ENCODE data around the gene GGNBP2.

The GGNBP2 gene

DNA sequence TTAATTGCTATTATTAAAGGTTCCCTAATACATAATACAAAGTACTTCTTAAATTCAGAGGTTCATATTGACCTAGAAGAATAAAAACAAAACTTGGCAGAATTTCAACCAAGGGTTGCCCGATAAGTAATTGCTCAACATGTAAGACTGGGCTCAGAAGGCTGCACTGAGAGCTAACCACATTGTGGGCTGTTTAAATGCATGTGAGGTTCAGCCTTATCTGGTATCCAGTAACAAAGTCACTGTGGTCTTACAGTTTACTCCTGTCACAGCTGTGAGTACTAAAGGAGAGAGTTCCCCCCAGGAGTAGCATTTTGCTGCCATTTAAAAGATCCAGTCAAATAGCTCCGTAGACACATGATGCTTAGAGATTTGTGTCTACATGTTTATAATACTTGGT is 45.4 kb downstream of the GGNBP2 start:
- no peak overlapping the region for H3K23ac ChIP-seq (ENCODE audit: low read depth, low read length, poor library complexity)
- DNase-seq (ENCODE audit: low spot score), result no peak
- H3K4me1 ChIP-seq (ENCODE audit: control insufficient read depth in 2 of 2, insufficient read depth in 1 of 2, low read depth in 1 of 2, low read length in 2 of 2), result peaks cover 13 to 16% of the 10 kb centered on the region in 2 donors
- no peak overlapping the region for H2AK5ac ChIP-seq (ENCODE audit: low read depth, low read length)
- H3K9ac ChIP-seq (ENCODE audit: low read depth, low read length, poor library complexity), result no peak overlapping the region
- H2BK5ac ChIP-seq (ENCODE audit: low read length), result no peak overlapping the region
- H4K91ac ChIP-seq (ENCODE audit: low read depth, low read length, poor library complexity), result no peak overlapping the region
- H3K79me1 ChIP-seq (ENCODE audit: low read depth, low read length), result peaks cover 7% of the 10 kb centered on the region
- no peak overlapping the region for H3K18ac ChIP-seq (ENCODE audit: low read length)
- H3K4me2 ChIP-seq (ENCODE audit: insufficient read depth, low read length, poor library complexity, severe bottlenecking), result no peak overlapping the region
- H3K36me3 ChIP-seq (replicated peaks in 1 of 2; ENCODE audit: control insufficient read depth in 2 of 2, insufficient read depth in 2 of 2, low read length in 2 of 2), result peaks cover 13 to 64% of the 10 kb centered on the region in 2 donors
- no peak overlapping the region for H3K4ac ChIP-seq (ENCODE audit: low read length)
- H3K27ac ChIP-seq (replicated peaks; ENCODE audit: low read length), result no peak overlapping the region
- H3K27me3 ChIP-seq (ENCODE audit: control insufficient read depth in 3 of 3, insufficient read depth in 3 of 3, low read depth in 1 of 3, low read length in 3 of 3), result no peaks in the 10 kb centered on the region
- WGBS, 2 donors (ENCODE audit: extremely low coverage in 2 of 2, insufficient read length in 2 of 2, insufficient replicate concordance in 1 of 2), result no CpG with 5 or more reads among the region's 2 CpGs
- H3K9me3 ChIP-seq (replicated peaks in 1 of 2; ENCODE audit: control insufficient read depth in 2 of 2, insufficient read depth in 1 of 2, low read depth in 1 of 2, low read length in 2 of 2), result no peaks in the 10 kb centered on the region
- H2BK120ac ChIP-seq (ENCODE audit: low read depth, low read length), result no peak overlapping the region
- H2AFZ ChIP-seq (ENCODE audit: low read length), result no peak overlapping the region
- no peak overlapping the region for H2BK12ac ChIP-seq (ENCODE audit: low read length)
- H3K14ac ChIP-seq (ENCODE audit: low read length), result no peak overlapping the region
- no peak overlapping the region for H4K8ac ChIP-seq (ENCODE audit: low read depth, low read length)
- H3K4me3 ChIP-seq (ENCODE audit: low read length in 2 of 2), result no peak overlapping the region
- no peak overlapping the region for H2BK15ac ChIP-seq (ENCODE audit: low read length)

DNA sequence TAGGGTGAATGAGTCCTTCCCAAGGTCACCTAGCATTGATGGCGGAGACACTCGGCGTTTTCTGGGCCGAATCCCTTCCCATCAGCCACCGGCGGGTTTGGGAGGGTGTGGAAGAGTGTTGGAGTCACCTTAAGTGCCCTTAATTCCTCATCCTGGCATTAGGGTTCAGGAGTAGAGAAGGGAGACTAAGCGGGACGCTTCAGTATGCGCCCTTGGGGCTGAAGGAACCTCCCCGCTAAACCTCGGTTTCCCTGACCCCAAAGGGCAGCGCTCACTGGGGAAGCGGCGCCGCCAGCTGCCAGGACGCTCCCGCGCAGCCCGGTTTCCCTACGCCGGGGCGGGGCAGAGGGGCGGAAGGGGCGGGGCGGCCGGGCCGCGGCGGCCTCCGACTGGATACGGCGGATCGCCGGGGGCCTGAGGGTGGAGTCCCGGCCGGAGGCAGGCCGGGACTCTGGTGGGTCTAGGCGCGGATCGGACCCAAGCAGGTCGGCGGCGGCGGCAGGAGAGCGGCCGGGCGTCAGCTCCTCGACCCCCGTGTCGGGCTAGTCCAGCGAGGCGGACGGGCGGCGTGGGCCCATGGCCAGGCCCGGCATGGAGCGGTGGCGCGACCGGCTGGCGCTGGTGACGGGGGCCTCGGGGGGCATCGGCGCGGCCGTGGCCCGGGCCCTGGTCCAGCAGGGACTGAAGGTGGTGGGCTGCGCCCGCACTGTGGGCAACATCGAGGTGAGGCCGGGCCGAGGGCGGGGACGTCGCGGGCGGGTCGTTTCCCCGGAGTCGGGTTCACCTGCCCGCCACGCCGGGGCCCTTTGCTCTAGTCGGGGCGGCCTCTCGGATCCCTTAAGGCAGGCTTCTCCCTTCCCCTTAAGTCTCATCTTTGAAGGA is 47.0 kb downstream of the GGNBP2 start, which contains the start of gene DHRS11:
Gene DHRS11, plus strand, starts transcription at position 446 of the 882 bp plus-strand sequence. Its CDS starts 131 bp downstream, at position 577.
- H2BK15ac ChIP-seq (ENCODE audit: low read length), result no peak within 1 kb of the TSS
- peaks cover 9 to 57% of the 10 kb centered on the region in 2 donors for H3K36me3 ChIP-seq (replicated peaks in 1 of 2; ENCODE audit: control insufficient read depth in 2 of 2, insufficient read depth in 2 of 2, low read length in 2 of 2)
- H4K8ac ChIP-seq (ENCODE audit: low read depth, low read length), result no peak within 1 kb of the TSS
- H3K23ac ChIP-seq (ENCODE audit: low read depth, low read length, poor library complexity), result peak within 1 kb of the TSS; percentile 92
- no peak within 1 kb of the TSS for H2BK5ac ChIP-seq (ENCODE audit: low read length)
- H3K9me3 ChIP-seq (replicated peaks in 1 of 2; ENCODE audit: control insufficient read depth in 2 of 2, insufficient read depth in 1 of 2, low read depth in 1 of 2, low read length in 2 of 2), result no peaks in the 10 kb centered on the region
- H2AFZ ChIP-seq (ENCODE audit: low read length), result peak within 1 kb of the TSS; percentile 97
- peaks cover 13 to 16% of the 10 kb centered on the region in 2 donors for H3K4me1 ChIP-seq (ENCODE audit: control insufficient read depth in 2 of 2, insufficient read depth in 1 of 2, low read depth in 1 of 2, low read length in 2 of 2)
- H3K9ac ChIP-seq (ENCODE audit: low read depth, low read length, poor library complexity), result peak within 1 kb of the TSS; percentile 98
- H3K18ac ChIP-seq (ENCODE audit: low read length), result peak within 1 kb of the TSS; percentile 88
- no peak within 1 kb of the TSS for H3K14ac ChIP-seq (ENCODE audit: low read length)
- DNase-seq (ENCODE audit: low spot score), result peak; percentile 80
- peak within 1 kb of the TSS; percentile 26 for H2BK120ac ChIP-seq (ENCODE audit: low read depth, low read length)
- H4K91ac ChIP-seq (ENCODE audit: low read depth, low read length, poor library complexity), result no peak within 1 kb of the TSS
- no peaks in the 10 kb centered on the region for H3K27me3 ChIP-seq (ENCODE audit: control insufficient read depth in 3 of 3, insufficient read depth in 3 of 3, low read depth in 1 of 3, low read length in 3 of 3)
- peak within 1 kb of the TSS; percentile 79 for H3K4me2 ChIP-seq (ENCODE audit: insufficient read depth, low read length, poor library complexity, severe bottlenecking)
- H3K4me3 ChIP-seq (ENCODE audit: low read length in 2 of 2), result peak within 1 kb of the TSS; percentile 84 to 97
- peak within 1 kb of the TSS; percentile 59 for H3K27ac ChIP-seq (replicated peaks; ENCODE audit: low read length)
- H2BK12ac ChIP-seq (ENCODE audit: low read length), result no peak within 1 kb of the TSS
- no peak within 1 kb of the TSS for H3K4ac ChIP-seq (ENCODE audit: low read length)
- peaks cover 7% of the 10 kb centered on the region for H3K79me1 ChIP-seq (ENCODE audit: low read depth, low read length)
- peak within 1 kb of the TSS; percentile 23 for H2AK5ac ChIP-seq (ENCODE audit: low read depth, low read length)
- no CpG with 5 or more reads among the region's 87 CpGs for WGBS, 2 donors (ENCODE audit: extremely low coverage in 2 of 2, insufficient read length in 2 of 2, insufficient replicate concordance in 1 of 2)

DNA sequence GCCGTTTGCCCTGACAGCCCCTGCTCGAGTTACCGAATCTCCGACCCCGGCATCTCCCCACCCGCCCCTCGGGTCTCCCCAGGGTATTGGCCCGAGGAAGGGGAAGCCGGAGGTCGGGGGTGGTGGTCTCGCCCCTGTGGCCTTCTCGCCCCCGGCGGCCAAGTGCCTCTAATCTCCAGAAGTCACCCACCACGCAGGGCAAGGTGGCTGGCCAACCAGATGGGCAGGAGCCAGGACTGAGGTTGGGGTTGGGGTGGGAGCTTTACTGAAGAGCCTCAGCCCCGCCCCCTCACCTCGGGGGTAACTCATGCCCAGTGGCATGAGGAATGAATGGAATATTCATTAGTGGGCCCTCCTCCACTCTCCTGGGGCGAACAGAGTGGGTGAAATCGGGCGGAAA is 47.6 kb downstream of the GGNBP2 start:
- Histone ChIP-seq H3K36me3 (replicated peaks in 1 of 2; ENCODE audit: control insufficient read depth in 2 of 2, insufficient read depth in 2 of 2, low read length in 2 of 2) (peaks cover 7 to 57% of the 10 kb centered on the region in 2 donors), H2BK120ac (ENCODE audit: low read depth, low read length) (no peak overlapping the region), H2AFZ (ENCODE audit: low read length) (peak overlapping the region; percentile 97), H3K27me3 (ENCODE audit: control insufficient read depth in 3 of 3, insufficient read depth in 3 of 3, low read depth in 1 of 3, low read length in 3 of 3) (no peaks in the 10 kb centered on the region), H2AK5ac (ENCODE audit: low read depth, low read length) (peak overlapping the region; percentile 23), H3K4ac (ENCODE audit: low read length) (no peak overlapping the region), H4K91ac (ENCODE audit: low read depth, low read length, poor library complexity) (no peak overlapping the region), H4K8ac (ENCODE audit: low read depth, low read length) (no peak overlapping the region), H3K27ac (replicated peaks; ENCODE audit: low read length) (no peak overlapping the region), H3K4me2 (ENCODE audit: insufficient read depth, low read length, poor library complexity, severe bottlenecking) (peak overlapping the region; percentile 79), H3K14ac (ENCODE audit: low read length) (no peak overlapping the region), H3K23ac (ENCODE audit: low read depth, low read length, poor library complexity) (no peak overlapping the region), H3K79me1 (ENCODE audit: low read depth, low read length) (peaks cover 7% of the 10 kb centered on the region), H2BK15ac (ENCODE audit: low read length) (no peak overlapping the region), H3K9me3 (replicated peaks in 1 of 2; ENCODE audit: control insufficient read depth in 2 of 2, insufficient read depth in 1 of 2, low read depth in 1 of 2, low read length in 2 of 2) (no peaks in the 10 kb centered on the region), H3K18ac (ENCODE audit: low read length) (peak overlapping the region; percentile 7), H2BK12ac (ENCODE audit: low read length) (no peak overlapping the region), H3K4me3 (ENCODE audit: low read length in 2 of 2) (peak overlapping the region; percentile 84 to 97), H3K9ac (ENCODE audit: low read depth, low read length, poor library complexity) (peak overlapping the region; percentile 98), H3K4me1 (ENCODE audit: control insufficient read depth in 2 of 2, insufficient read depth in 1 of 2, low read depth in 1 of 2, low read length in 2 of 2) (peaks cover 13 to 16% of the 10 kb centered on the region in 2 donors), H2BK5ac (ENCODE audit: low read length) (no peak overlapping the region)
- DNase-seq (ENCODE audit: low spot score), result peak; percentile 38
- WGBS, 2 donors (ENCODE audit: extremely low coverage in 2 of 2, insufficient read length in 2 of 2, insufficient replicate concordance in 1 of 2), result no CpG with 5 or more reads among the region's 20 CpGs

DNA sequence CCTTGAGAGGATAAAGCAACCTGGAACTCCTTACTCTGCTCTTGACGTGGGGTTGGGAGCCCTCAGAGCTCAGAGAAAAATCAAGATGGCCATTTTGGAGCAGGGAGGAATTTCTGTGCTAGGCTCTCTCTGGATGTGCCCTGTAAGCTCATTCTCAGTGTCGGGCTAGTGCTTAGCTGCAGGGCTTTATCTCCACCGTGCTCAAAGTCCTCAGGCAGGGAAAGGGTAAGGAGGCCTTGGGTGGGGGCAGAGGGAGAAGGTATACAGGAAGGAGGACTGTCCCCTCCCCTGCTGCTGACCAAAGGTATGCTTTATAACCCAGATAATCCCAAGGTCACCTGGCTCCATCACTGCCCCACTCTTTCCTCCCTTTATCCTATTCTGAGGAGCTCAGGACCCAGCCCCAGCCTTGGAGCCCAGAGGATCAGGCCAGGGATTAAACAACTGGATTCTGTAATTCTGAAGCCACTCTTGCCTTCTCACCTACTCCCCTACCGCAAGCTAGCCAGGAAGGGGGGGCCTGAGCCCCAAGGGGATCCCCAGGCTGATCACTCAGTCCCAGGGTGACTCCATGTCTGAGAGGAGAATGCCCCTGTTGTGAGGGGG is 48.1 kb downstream of the GGNBP2 start:
- H2BK5ac ChIP-seq (ENCODE audit: low read length), result no peak overlapping the region
- H3K23ac ChIP-seq (ENCODE audit: low read depth, low read length, poor library complexity), result no peak overlapping the region
- H3K4ac ChIP-seq (ENCODE audit: low read length), result no peak overlapping the region
- no peak overlapping the region for H2BK12ac ChIP-seq (ENCODE audit: low read length)
- H3K36me3 ChIP-seq (replicated peaks in 1 of 2; ENCODE audit: control insufficient read depth in 2 of 2, insufficient read depth in 2 of 2, low read length in 2 of 2), result peaks cover 5 to 55% of the 10 kb centered on the region in 2 donors
- no peak overlapping the region for H4K8ac ChIP-seq (ENCODE audit: low read depth, low read length)
- no peak overlapping the region for H2BK15ac ChIP-seq (ENCODE audit: low read length)
- H3K9ac ChIP-seq (ENCODE audit: low read depth, low read length, poor library complexity), result peak overlapping the region; percentile 51
- no peak for DNase-seq (ENCODE audit: low spot score)
- H3K14ac ChIP-seq (ENCODE audit: low read length), result no peak overlapping the region
- H3K18ac ChIP-seq (ENCODE audit: low read length), result peak overlapping the region; percentile 7
- H4K91ac ChIP-seq (ENCODE audit: low read depth, low read length, poor library complexity), result no peak overlapping the region
- peaks cover 13 to 16% of the 10 kb centered on the region in 2 donors for H3K4me1 ChIP-seq (ENCODE audit: control insufficient read depth in 2 of 2, insufficient read depth in 1 of 2, low read depth in 1 of 2, low read length in 2 of 2)
- H3K4me2 ChIP-seq (ENCODE audit: insufficient read depth, low read length, poor library complexity, severe bottlenecking), result peak overlapping the region; percentile 79
- H2AK5ac ChIP-seq (ENCODE audit: low read depth, low read length), result peak overlapping the region; percentile 9
- H3K27me3 ChIP-seq (ENCODE audit: control insufficient read depth in 3 of 3, insufficient read depth in 3 of 3, low read depth in 1 of 3, low read length in 3 of 3), result no peaks in the 10 kb centered on the region
- peak overlapping the region; percentile 97 for H2AFZ ChIP-seq (ENCODE audit: low read length)
- H3K4me3 ChIP-seq (ENCODE audit: low read length in 2 of 2), result peak overlapping the region; percentile 84 to 97
- H3K27ac ChIP-seq (replicated peaks; ENCODE audit: low read length), result no peak overlapping the region
- no CpG with 5 or more reads among the region's 4 CpGs for WGBS, 2 donors (ENCODE audit: extremely low coverage in 2 of 2, insufficient read length in 2 of 2, insufficient replicate concordance in 1 of 2)
- no peaks in the 10 kb centered on the region for H3K9me3 ChIP-seq (replicated peaks in 1 of 2; ENCODE audit: control insufficient read depth in 2 of 2, insufficient read depth in 1 of 2, low read depth in 1 of 2, low read length in 2 of 2)
- H3K79me1 ChIP-seq (ENCODE audit: low read depth, low read length), result peaks cover 7% of the 10 kb centered on the region
- no peak overlapping the region for H2BK120ac ChIP-seq (ENCODE audit: low read depth, low read length)
